Subcutaneous abdominal adipose tissue (tissue), 5 donors: ENCODE measurements around the gene C3orf22.
A peak's percentile ranks its signal among the peaks of the same experiment; 100 is the strongest.

Experiments used
- H3K27ac ChIP-seq: one replicate; pipeline ENCODE4 v1.7.0; 2013; ENCODE audit warnings: low read depth, mild to moderate bottlenecking, inconsistent platforms, low read length, moderate library complexity
- H3K27me3 ChIP-seq, 5 donors: one replicate each; pipeline ENCODE4 v1.7.0; 2013; ENCODE audit warnings: low read length in 5 of 5, inconsistent platforms in 1 of 5; ENCODE audit not compliant: control insufficient read depth in 5 of 5, insufficient read depth in 4 of 5
- H3K36me3 ChIP-seq, 5 donors: one replicate each; pipeline ENCODE4 v1.7.0; 2013; ENCODE audit warnings: low read length in 5 of 5; ENCODE audit not compliant: control insufficient read depth in 5 of 5, insufficient read depth in 5 of 5
- H3K4me1 ChIP-seq, 5 donors: one replicate each; pipeline ENCODE4 v1.7.0; 2013; ENCODE audit warnings: low read length in 5 of 5, mild to moderate bottlenecking in 3 of 5, moderate library complexity in 1 of 5; ENCODE audit not compliant: control insufficient read depth in 5 of 5, insufficient read depth in 5 of 5
- H3K4me3 ChIP-seq, 5 donors: one replicate each; pipeline ENCODE4 v1.7.0; 2013; ENCODE audit warnings: low read length in 5 of 5, low read depth in 1 of 5
- H3K9ac ChIP-seq, 5 donors: one replicate each; pipeline ENCODE4 v1.7.0; 2013; ENCODE audit warnings: low read length in 5 of 5, mild to moderate bottlenecking in 4 of 5, moderate library complexity in 3 of 5
- H3K9me3 ChIP-seq, 5 donors: one replicate each; pipeline ENCODE4 v1.7.0; 2013; ENCODE audit warnings: low read length in 5 of 5; ENCODE audit not compliant: control insufficient read depth in 5 of 5
- donor health status: healthy.
- donor health status: healthy.
- donor health status: healthy.
- donor health status: healthy.
- donor health status: healthy.

C3orf22 gene

DNA sequence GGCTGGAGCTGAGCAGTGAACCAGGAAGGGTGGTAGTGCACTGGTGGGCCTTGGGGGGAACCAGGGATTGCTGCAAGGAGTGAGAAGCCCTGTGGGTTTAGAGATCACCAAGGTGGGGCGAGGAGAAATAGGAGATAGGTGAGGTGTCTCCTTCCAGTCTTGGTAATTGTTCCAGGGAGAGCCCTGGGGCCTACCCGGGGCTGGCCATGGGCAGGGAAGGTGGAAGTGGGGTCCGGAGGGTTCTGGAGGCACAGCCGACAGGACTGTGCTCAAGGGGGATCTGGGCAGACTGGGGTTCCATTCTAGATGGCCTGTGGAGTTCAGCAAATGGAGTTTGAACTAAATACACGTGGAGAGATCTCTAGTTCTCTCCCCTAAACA, 30.3 kb downstream of the C3orf22 start:
- H3K9me3 ChIP-seq, result no peaks in the 10 kb centered on the region
- H3K36me3 ChIP-seq, result no peaks in the 10 kb centered on the region
- H3K27me3 ChIP-seq, result peaks cover 0 to 12% (median 9%) of the 10 kb centered on the region in 5 donors
- H3K4me1 ChIP-seq, result peaks cover 0 to 34% (median 15%) of the 10 kb centered on the region in 5 donors
- no peak overlapping the region for H3K27ac ChIP-seq
- no peak overlapping the region for H3K9ac ChIP-seq
- H3K4me3 ChIP-seq, result no peak overlapping the region

- Histone ChIP-seq H3K27ac (no peak overlapping the region), H3K4me3 (no peak overlapping the region), H3K4me1 (peaks cover 0 to 34% (median 15%) of the 10 kb centered on the region in 5 donors)
Measured at GRCh38 chr3:126527455-126528211, 31.1 kb downstream of the C3orf22 start.

DNA sequence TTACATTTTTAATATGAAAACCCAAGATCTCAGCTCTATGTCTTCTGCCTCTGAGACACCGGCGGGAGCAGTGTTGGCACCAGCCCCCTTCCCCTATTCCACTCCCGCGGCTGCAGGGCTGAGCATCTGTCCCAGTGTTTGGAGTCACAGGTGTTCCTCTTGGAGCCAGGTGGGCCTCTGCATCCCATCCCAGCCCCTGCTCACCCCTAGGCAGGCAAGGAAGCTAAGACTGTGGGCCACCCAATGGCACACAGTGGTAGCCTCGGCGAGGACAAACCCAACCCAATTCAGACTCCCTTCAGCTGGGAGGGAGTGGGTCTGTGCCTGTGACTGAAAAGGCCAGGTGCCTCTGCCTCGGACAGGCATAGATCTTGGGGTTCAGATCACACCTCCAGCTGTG, 31.7 kb downstream of the C3orf22 start:
- H3K4me1 ChIP-seq, result peaks cover 0 to 34% (median 15%) of the 10 kb centered on the region in 5 donors
- no peak overlapping the region for H3K9ac ChIP-seq
- peaks cover 0 to 19% (median 12%) of the 10 kb centered on the region in 5 donors for H3K27me3 ChIP-seq
- no peak overlapping the region for H3K4me3 ChIP-seq
- no peaks in the 10 kb centered on the region for H3K36me3 ChIP-seq
- H3K9me3 ChIP-seq, result no peaks in the 10 kb centered on the region
- H3K27ac ChIP-seq, result no peak overlapping the region

More at GRCh38 chr3:126527455-126528211, 31.1 kb downstream of the C3orf22 start:
- H3K9ac ChIP-seq, result no peak overlapping the region
- H3K27me3 ChIP-seq, result peaks cover 0 to 19% (median 12%) of the 10 kb centered on the region in 5 donors
- no peaks in the 10 kb centered on the region for H3K36me3 ChIP-seq
- no peaks in the 10 kb centered on the region for H3K9me3 ChIP-seq

DNA sequence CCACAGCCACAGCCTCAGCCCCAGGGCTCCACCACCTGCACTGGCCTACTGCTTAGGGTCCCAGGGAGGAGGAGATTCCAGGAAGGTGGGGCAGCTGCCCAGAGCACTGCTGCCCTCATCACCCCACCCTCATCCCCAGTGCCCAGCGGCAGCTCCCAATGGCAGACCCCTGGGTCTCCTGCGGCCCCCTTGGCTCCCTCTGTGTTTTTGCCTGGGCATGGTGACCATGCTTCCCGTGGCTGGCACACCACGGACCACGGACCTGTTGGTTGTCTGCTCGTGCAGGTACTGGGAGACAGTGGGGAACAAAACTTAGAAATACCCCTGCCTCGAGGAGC, 32.1 kb downstream of the C3orf22 start:
- no peak overlapping the region for H3K4me3 ChIP-seq
- H3K9me3 ChIP-seq, result no peaks in the 10 kb centered on the region
- no peaks in the 10 kb centered on the region for H3K36me3 ChIP-seq
- H3K27ac ChIP-seq, result no peak overlapping the region
- H3K9ac ChIP-seq, result no peak overlapping the region
- H3K27me3 ChIP-seq, result peaks cover 0 to 19% (median 12%) of the 10 kb centered on the region in 5 donors
- peaks cover 0 to 34% (median 15%) of the 10 kb centered on the region in 5 donors for H3K4me1 ChIP-seq

DNA sequence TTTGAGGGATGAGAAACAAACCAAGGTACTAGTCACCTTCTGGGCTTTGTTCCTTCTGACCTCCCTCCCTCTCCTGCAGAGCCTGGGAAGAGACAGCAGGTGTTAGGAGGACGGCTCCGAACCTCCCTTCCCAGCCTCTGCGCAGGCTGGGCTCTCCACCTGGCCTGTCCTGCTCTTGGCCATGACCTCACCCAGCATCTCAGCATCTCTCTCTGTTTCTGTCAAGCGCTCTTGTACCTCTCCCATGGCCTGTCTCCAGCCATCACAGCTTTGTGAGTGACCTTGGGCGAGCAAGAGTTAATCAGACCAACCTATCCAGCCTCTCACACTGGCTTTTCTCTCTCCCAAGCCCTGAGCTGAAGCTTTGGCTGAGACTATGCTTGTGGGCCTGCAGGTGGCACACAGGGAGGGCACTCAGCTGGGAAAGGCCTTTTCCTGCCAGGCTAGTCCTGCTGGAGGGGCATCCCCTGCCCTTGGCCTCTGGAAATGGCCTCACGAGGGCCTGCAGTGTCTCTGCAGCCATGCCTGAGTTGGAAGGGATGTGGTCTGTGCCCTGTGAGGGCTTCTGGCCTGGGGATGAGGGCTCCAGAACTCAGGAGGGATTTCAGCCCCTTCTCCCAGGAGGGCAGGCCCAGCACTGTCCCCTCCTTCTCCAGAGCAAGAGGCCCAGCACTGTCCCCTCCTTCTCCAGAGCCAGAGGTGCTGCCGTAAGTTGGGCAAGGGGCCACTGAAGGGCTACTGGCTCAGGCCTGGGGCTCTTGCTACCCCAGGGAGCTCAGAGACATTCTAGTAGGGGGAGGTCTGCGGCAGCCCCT, 32.7 kb downstream of the C3orf22 start:
- H3K4me3 ChIP-seq, result no peak overlapping the region
- H3K9ac ChIP-seq, result no peak overlapping the region
- peaks cover 0 to 19% (median 12%) of the 10 kb centered on the region in 5 donors for H3K27me3 ChIP-seq
- H3K9me3 ChIP-seq, result no peaks in the 10 kb centered on the region
- H3K4me1 ChIP-seq, result peaks cover 0 to 34% (median 15%) of the 10 kb centered on the region in 5 donors
- H3K27ac ChIP-seq, result no peak overlapping the region
- no peaks in the 10 kb centered on the region for H3K36me3 ChIP-seq

DNA sequence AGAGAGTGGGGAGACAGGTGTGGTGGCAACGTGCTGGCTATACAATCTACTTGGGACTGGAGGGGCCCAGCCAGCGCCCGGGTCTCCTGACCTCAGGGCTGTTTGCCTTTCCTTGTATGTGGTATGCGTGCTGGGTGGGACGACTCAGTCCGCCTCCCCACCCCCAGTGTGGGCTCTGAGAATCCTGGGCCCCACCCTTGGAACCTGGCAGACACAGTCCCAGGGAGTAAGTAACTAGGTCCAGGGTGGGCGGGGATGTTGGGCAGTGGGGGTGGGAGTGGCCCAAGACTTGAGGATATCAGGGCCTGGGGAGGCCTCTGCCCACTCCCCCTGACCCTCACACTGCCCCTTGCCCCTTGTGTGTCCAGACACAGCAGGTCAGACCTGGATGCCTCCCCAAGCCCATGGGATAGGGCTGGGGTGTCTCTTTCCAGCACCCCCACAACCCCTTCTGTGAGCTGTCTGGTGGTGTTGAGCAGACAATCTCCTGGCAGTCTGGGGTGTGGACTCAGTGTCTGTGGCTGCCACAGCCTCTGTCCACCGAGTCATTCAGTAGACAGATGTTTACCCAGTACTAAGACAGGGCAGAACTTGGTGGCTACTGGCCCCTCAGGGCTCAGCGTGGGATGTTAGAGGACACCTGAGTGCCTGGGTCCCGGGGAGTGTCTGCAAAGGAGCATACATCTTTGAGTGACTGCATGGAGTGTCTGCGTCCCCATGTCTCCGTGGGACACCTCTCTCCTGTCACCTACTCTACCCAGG, 33.5 kb downstream of the C3orf22 start:
- H3K4me1 ChIP-seq, result peaks cover 0 to 26% (median 15%) of the 10 kb centered on the region in 5 donors
- H3K27me3 ChIP-seq, result peaks cover 0 to 19% (median 12%) of the 10 kb centered on the region in 5 donors
- no peaks in the 10 kb centered on the region for H3K36me3 ChIP-seq
- no peak overlapping the region for H3K9ac ChIP-seq
- no peak overlapping the region for H3K27ac ChIP-seq
- H3K9me3 ChIP-seq, result no peaks in the 10 kb centered on the region
- H3K4me3 ChIP-seq, result peak overlapping the region in 2 of 5 donors; percentile 46 to 55

DNA sequence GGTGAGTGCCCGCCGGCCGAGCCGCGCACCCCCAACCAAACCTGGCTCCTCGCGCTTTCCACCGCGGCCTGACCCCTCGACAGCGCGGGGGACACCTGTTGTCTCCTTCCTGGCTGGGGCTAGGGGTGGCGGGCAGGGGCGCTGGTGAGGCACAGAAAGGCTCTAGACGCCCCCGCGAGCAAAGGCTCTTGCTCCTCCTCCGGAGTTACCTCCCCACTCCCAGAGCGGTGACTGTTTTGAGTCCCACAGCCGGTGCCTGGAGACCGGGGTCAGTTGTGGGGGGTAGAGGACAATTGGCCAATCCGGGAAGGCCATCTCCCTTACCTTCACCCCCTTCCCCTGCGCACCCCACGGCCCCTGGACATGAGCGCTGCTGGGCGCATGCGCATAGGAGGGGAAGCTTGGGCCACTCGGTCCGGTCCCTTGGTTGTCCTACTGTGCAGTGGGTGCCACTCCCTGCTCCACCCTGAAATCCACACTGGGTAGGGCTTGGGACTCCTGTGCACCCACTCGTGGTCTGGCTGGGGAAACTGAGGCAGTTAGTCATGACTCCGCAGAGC, 34.2 kb downstream of the C3orf22 start:
- H3K36me3 ChIP-seq, result no peaks in the 10 kb centered on the region
- H3K4me3 ChIP-seq, result peak overlapping the region; percentile 27 to 63 (median 46)
- H3K9me3 ChIP-seq, result no peaks in the 10 kb centered on the region
- peaks cover 0 to 19% (median 14%) of the 10 kb centered on the region in 5 donors for H3K4me1 ChIP-seq
- H3K27me3 ChIP-seq, result peaks cover 0 to 19% (median 12%) of the 10 kb centered on the region in 5 donors
- H3K27ac ChIP-seq, result no peak overlapping the region
- H3K9ac ChIP-seq, result peak overlapping the region in 1 of 5 donors; percentile 30

GRCh38 chr3:126523745-126524428, 34.8 kb downstream of the C3orf22 start, which contains the start of gene CHST13:
Gene CHST13 (plus strand): TSS chr3:126524155. CDS start chr3:126524333, 178 bp downstream.
- Histone ChIP-seq H3K36me3 (no peaks in the 10 kb centered on the region), H3K27me3 (peaks cover 0 to 19% (median 12%) of the 10 kb centered on the region in 5 donors), H3K9me3 (no peaks in the 10 kb centered on the region), H3K4me1 (peaks cover 0 to 18% (median 13%) of the 10 kb centered on the region in 5 donors), H3K27ac (no peak within 1 kb of the TSS), H3K9ac (peak within 1 kb of the TSS in 1 of 5 donors; percentile 30), H3K4me3 (peak within 1 kb of the TSS; percentile 27 to 63 (median 46))

GRCh38 chr3:126522363-126522788, 36.4 kb downstream of the C3orf22 start:
- Histone ChIP-seq H3K4me3 (no peak overlapping the region), H3K36me3 (no peaks in the 10 kb centered on the region), H3K9ac (no peak overlapping the region), H3K27me3 (peaks cover 2 to 19% (median 15%) of the 10 kb centered on the region in 5 donors), H3K4me1 (peaks cover 0 to 15% (median 13%) of the 10 kb centered on the region in 5 donors), H3K9me3 (no peaks in the 10 kb centered on the region), H3K27ac (no peak overlapping the region)
